CD4-positive, alpha-beta T cell treated with Interferon alpha-2 for 1 hour (primary cell): ENCODE measurements around the gene HES6.

Experiments
- DNase-seq, 2 donors: peaks; one replicate each; pipeline ENCODE4 v3.0.0-alpha.2; 2020 to 2022

HES6 gene

GRCh38 chr2:238252766-238253630 lies 13.2 kb upstream of the HES6 start:
- DNase-seq: no peak

- DNase-seq: no peak
Measured at GRCh38 chr2:238251986-238252385, 12.1 kb upstream of the HES6 start.

- no peak for DNase-seq
Measured at GRCh38 chr2:238251331-238251730, 11.5 kb upstream of the HES6 start.

GRCh38 chr2:238250896-238251295 lies 11.1 kb upstream of the HES6 start:
- no peak for DNase-seq

GRCh38 chr2:238247841-238248453 lies 8.1 kb upstream of the HES6 start:
- DNase-seq: no peak

- no peak for DNase-seq
Measured at GRCh38 chr2:238247002-238247822, 7.4 kb upstream of the HES6 start.

- no peak for DNase-seq
Measured at GRCh38 chr2:238244151-238244550, 4.3 kb upstream of the HES6 start.

- no peak for DNase-seq
Measured at GRCh38 chr2:238243496-238244076, 3.7 kb upstream of the HES6 start.

GRCh38 chr2:238242731-238243495 lies 3.1 kb upstream of the HES6 start:
- no peak for DNase-seq

GRCh38 chr2:238241970-238242369 lies 2.1 kb upstream of the HES6 start:
- no peak for DNase-seq

GRCh38 chr2:238240757-238241711 lies 1.2 kb upstream of the HES6 start:
- DNase-seq: peak in 1 of 2 donors; percentile 37

- DNase-seq: no peak
Measured at GRCh38 chr2:238239543-238239862, 335 bp downstream of the HES6 start.

- DNase-seq: peak; percentile 31 to 49
Measured at GRCh38 chr2:238238766-238239542, 884 bp downstream of the HES6 start.

GRCh38 chr2:238238311-238238765 lies 1.5 kb downstream of the HES6 start:
- no peak for DNase-seq

- no peak for DNase-seq
Measured at GRCh38 chr2:238237431-238238135, 2.3 kb downstream of the HES6 start.

GRCh38 chr2:238236571-238236970 lies 3.3 kb downstream of the HES6 start:
- no peak for DNase-seq

GRCh38 chr2:238235856-238236255 lies 4.0 kb downstream of the HES6 start:
- DNase-seq: no peak

GRCh38 chr2:238235331-238235732 lies 4.5 kb downstream of the HES6 start:
- DNase-seq: peak in 1 of 2 donors; percentile 22

GRCh38 chr2:238233625-238234024 lies 6.2 kb downstream of the HES6 start:
- no peak for DNase-seq

GRCh38 chr2:238231809-238232208 lies 8.0 kb downstream of the HES6 start:
- no peak for DNase-seq
